ENCODE data around the gene MATK. TPM values are rescaled to one million over a fixed set of nuclear protein-coding genes. Genes with fewer than 3 reads are reported as not detected.

Gene MATK
- total RNA-seq, 1 experiment from 2014 or later, result 0.21 TPM

GRCh38 chr19:3751236-3751635, 34.9 kb downstream of the MATK start:
- CTCF ChIA-PET, result no interaction called here
- BruUV-seq (replicated peaks), result no TSS peak

GRCh38 chr19:3750211-3750610, 36.0 kb downstream of the MATK start:
- no TSS peak for BruUV-seq (replicated peaks)
- Histone ChIP-seq H3K27me3 (ENCODE audit: control insufficient read depth, insufficient read depth, low read length) (no peaks in the 10 kb centered on the region), H3K36me3 (ENCODE audit: control insufficient read depth, insufficient read depth, low read length) (no peaks in the 10 kb centered on the region), H3K27ac (ENCODE audit: low read length) (no peak overlapping the region), H3K4me3 (ENCODE audit: low read depth in 2 of 2, low read length in 2 of 2) (no peak overlapping the region), H3K9me3 (ENCODE audit: control insufficient read depth, insufficient read depth, low read depth, low read length) (no peaks in the 10 kb centered on the region), H3K4me1 (ENCODE audit: control insufficient read depth, insufficient read depth, low read length) (no peaks in the 10 kb centered on the region)
- no peak for TF ChIP-seq CTCF (IDR thresholded peaks at IDR 0.05)
- TF ChIP-seq TCF7L2 (IDR thresholded peaks at IDR 0.05; ENCODE audit: low read depth, low read length), result no peak
- no peak for TF ChIP-seq REST (IDR thresholded peaks at IDR 0.05; ENCODE audit: insufficient read depth in 1 of 2, low read depth in 2 of 2, low read length in 1 of 2)
- TF ChIP-seq SIN3A (IDR thresholded peaks at IDR 0.05; ENCODE audit: borderline replicate concordance, insufficient read depth, low read depth, low read length), result no peak
- no peak for TF ChIP-seq POLR2AphosphoS5 (IDR thresholded peaks at IDR 0.05; ENCODE audit: low read depth, low read length)
- intact Hi-C loops (cut with micrococcal nuclease; ENCODE audit: unreplicated experiment) (no loop called here), in situ Hi-C loops (cut with HindIII; ENCODE audit: low pct_unique_long_range_greater_than_20kb, low sequenced_read_pairs) (no loop called here)
- ChIA-PET CTCF (no interaction called here), POLR2A (no interaction called here)
- DNase-seq (ENCODE audit: low read depth, low spot score) (no peak), ATAC-seq (no peak)

More at GRCh38 chr19:3751236-3751635, 34.9 kb downstream of the MATK start:
- no peak for ATAC-seq
- H3K27ac ChIP-seq (ENCODE audit: low read length), result no peak overlapping the region
- H3K27me3 ChIP-seq (ENCODE audit: control insufficient read depth, insufficient read depth, low read length), result no peaks in the 10 kb centered on the region
- no peak for DNase-seq (ENCODE audit: low read depth, low spot score)
- no peak overlapping the region for H3K4me3 ChIP-seq (ENCODE audit: low read depth in 2 of 2, low read length in 2 of 2)
- POLR2A ChIA-PET, result no interaction called here
- no peak for TF ChIP-seq TCF7L2 (IDR thresholded peaks at IDR 0.05; ENCODE audit: low read depth, low read length)
- TF ChIP-seq POLR2AphosphoS5 (IDR thresholded peaks at IDR 0.05; ENCODE audit: low read depth, low read length), result no peak
- no peak for TF ChIP-seq CTCF (IDR thresholded peaks at IDR 0.05)
- no peak for TF ChIP-seq REST (IDR thresholded peaks at IDR 0.05; ENCODE audit: insufficient read depth in 1 of 2, low read depth in 2 of 2, low read length in 1 of 2)
- no peak for TF ChIP-seq SIN3A (IDR thresholded peaks at IDR 0.05; ENCODE audit: borderline replicate concordance, insufficient read depth, low read depth, low read length)
- no peaks in the 10 kb centered on the region for H3K9me3 ChIP-seq (ENCODE audit: control insufficient read depth, insufficient read depth, low read depth, low read length)
- in situ Hi-C loops (cut with HindIII; ENCODE audit: low pct_unique_long_range_greater_than_20kb, low sequenced_read_pairs) (no loop called here), intact Hi-C loops (cut with micrococcal nuclease; ENCODE audit: unreplicated experiment) (no loop called here)
- H3K4me1 ChIP-seq (ENCODE audit: control insufficient read depth, insufficient read depth, low read length), result no peaks in the 10 kb centered on the region
- no peaks in the 10 kb centered on the region for H3K36me3 ChIP-seq (ENCODE audit: control insufficient read depth, insufficient read depth, low read length)

Measured in Panc1 (cell line).